Stomach (tissue), 9 donors: ENCODE data around the gene PANK4. TPM values are rescaled to one million over a fixed set of nuclear protein-coding genes. Genes with fewer than 3 reads are reported as not detected.
"Not testable (repeated sequence)": the region's sequence is repeated elsewhere in the genome, so short reads cannot be mapped to it uniquely, and the experiment has no call there.

Experiments
- DNase-seq, 2 donors: peaks; one replicate each; pipeline versions ENCODE4 v3.0.0 to v3.0.0-alpha.2; 2013 to 2019
- H3K27ac ChIP-seq, 5 donors: fragments of 200-600 bp in 4 of 5; sonication (generic) in 4 of 5; one replicate each; pipeline ENCODE4 v1.5.1; 2013 to 2019; ENCODE audit warnings: mild to moderate bottlenecking in 1 of 5, moderate library complexity in 1 of 5
- H3K27me3 ChIP-seq, 3 donors: fragments of 200-600 bp; sonication (generic); one replicate each; pipeline ENCODE4 v1.5.1; 2017 to 2019; ENCODE audit warnings: mixed run types in 1 of 3
- H3K36me3 ChIP-seq, 4 donors: fragments of 200-600 bp; sonication (generic); 1 replicate in 3 of 4; 2 replicates in 1 of 4; pipeline ENCODE4 v1.5.1; 2016 to 2019
- H3K4me1 ChIP-seq, 4 donors: fragments of 200-600 bp; sonication (generic); one replicate each; pipeline ENCODE4 v1.5.1; 2016 to 2019
- H3K4me3 ChIP-seq, 4 donors: fragments of 200-600 bp; sonication (generic) in 3 of 4; one replicate each; pipeline ENCODE4 v1.5.1; 2016 to 2019; ENCODE audit warnings: mild to moderate bottlenecking in 1 of 4
- H3K9me3 ChIP-seq, 4 donors: fragments of 200-600 bp; sonication (generic); one replicate each; pipeline ENCODE4 v1.5.1; 2016 to 2019
- EP300 ChIP-seq: sonication (generic); formaldehyde crosslinking; IDR thresholded peaks from one replicate; pipeline ENCODE4 v1.6.1; 2017; ENCODE audit warnings: antibody characterized with exemption
- POLR2A ChIP-seq, 4 donors: fragments of 450-650 bp; IDR thresholded peaks; one replicate each; pipeline ENCODE4 v1.6.1; 2016; ENCODE audit warnings: antibody characterized with exemption in 4 of 4, control low read depth in 2 of 4, mild to moderate bottlenecking in 1 of 4, moderate library complexity in 1 of 4
- POLR2AphosphoS5 ChIP-seq, 3 donors: sonication (generic); formaldehyde crosslinking; IDR thresholded peaks; one replicate each; pipeline ENCODE4 v1.6.1; 2016; ENCODE audit warnings: antibody characterized with exemption in 3 of 3
- WGBS, 5 donors: extraction: QIAGEN DNeasy Blood & Tissue Kit in 3 of 5; methylation state at CpG; one replicate each; pipeline versions ENCODE4 v1.1.5 to v1.1.7; 2013 to 2018; 5-methylcytosine and 5-hydroxymethylcytosine counted together
- intact Hi-C: fragments of 100-400 bp; cut with DNase I; formaldehyde crosslinking; loops from one replicate; pipeline ENCODE4 v1.15.1; 2023; ENCODE audit warnings: low total_unique reads
- polyA plus RNA-seq, 3 donors: library from polyadenylated mRNA; stranded (reverse); fragments of 200-250 nt; gene quantifications; one replicate each; pipeline ENCODE4 v1.2.3, GENCODE V29; 2013
- total RNA-seq, 5 donors: library from RNA; depleted of rRNA; stranded (reverse); fragments of >200 nt; gene quantifications; one replicate each; pipeline versions ENCODE4 v1.1.0 to v1.2.3, GENCODE V29; 2014 to 2016
- TF ChIP-seq, protein P1 (sequence below), 7 experiments: fragments of 450-650 bp in 4 of 7; fragments of 200-600 bp in 3 of 7; sonication (generic) in 3 of 7; IDR thresholded peaks; one replicate each; pipeline ENCODE4 v1.5.1; 2016 to 2019; ENCODE audit warnings: antibody characterized with exemption in 7 of 7, control low read depth in 2 of 7, mild to moderate bottlenecking in 1 of 7
- donor health status: healthy with polysubstance abuse.
- donor health status: Bipolar disorder and iron deficiency.
- donor health status: healthy.

PANK4 gene
- total and polyA plus RNA-seq, 8 donors, result 6.4 to 86.0 (median 19.5) TPM

DNA sequence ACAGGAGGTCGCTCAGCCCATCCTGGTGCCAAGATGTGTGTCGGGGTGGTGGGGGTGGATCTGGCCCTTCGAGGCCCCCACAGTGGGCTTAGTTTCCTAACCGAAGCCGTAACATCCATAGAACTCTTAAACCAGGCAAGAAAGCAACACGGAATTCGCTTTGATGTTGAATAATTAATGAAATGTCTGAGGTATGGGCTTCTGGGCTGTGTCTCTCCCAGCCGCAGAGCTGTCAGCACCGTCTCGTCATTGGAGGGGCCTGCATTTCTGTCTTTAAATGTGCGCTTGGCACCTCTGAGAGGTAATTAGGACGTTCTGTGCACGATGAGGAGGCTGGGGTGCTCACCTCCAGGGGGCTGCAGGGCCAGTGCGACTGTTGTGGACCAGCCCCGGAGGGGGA is 63.6 kb downstream of the PANK4 start:
- Histone ChIP-seq H3K9me3 (no peaks in the 10 kb centered on the region), H3K36me3 (no peaks in the 10 kb centered on the region), H3K4me3 (no peak overlapping the region), H3K27ac (no peak overlapping the region), H3K27me3 (peaks cover 18 to 87% (median 53%) of the 10 kb centered on the region in 3 donors), H3K4me1 (peaks cover 0 to 18% (median 11%) of the 10 kb centered on the region in 4 donors)
- WGBS, 5 donors, result 45 to 66% (median 55%) methylated on average over 13 to 15 of the region's 15 CpGs
- DNase-seq, result peak in 1 of 2 donors; percentile 30
- intact Hi-C loops, result no loop called here
- no peak for TF ChIP-seq POLR2A (IDR thresholded peaks at IDR 0.05)
- TF ChIP-seq, protein P1, sequence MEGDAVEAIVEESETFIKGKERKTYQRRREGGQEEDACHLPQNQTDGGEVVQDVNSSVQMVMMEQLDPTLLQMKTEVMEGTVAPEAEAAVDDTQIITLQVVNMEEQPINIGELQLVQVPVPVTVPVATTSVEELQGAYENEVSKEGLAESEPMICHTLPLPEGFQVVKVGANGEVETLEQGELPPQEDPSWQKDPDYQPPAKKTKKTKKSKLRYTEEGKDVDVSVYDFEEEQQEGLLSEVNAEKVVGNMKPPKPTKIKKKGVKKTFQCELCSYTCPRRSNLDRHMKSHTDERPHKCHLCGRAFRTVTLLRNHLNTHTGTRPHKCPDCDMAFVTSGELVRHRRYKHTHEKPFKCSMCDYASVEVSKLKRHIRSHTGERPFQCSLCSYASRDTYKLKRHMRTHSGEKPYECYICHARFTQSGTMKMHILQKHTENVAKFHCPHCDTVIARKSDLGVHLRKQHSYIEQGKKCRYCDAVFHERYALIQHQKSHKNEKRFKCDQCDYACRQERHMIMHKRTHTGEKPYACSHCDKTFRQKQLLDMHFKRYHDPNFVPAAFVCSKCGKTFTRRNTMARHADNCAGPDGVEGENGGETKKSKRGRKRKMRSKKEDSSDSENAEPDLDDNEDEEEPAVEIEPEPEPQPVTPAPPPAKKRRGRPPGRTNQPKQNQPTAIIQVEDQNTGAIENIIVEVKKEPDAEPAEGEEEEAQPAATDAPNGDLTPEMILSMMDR (IDR thresholded peaks at IDR 0.05), result no peak
- TF ChIP-seq EP300, result no peak
- TF ChIP-seq POLR2AphosphoS5 (IDR thresholded peaks at IDR 0.05), result no peak

DNA sequence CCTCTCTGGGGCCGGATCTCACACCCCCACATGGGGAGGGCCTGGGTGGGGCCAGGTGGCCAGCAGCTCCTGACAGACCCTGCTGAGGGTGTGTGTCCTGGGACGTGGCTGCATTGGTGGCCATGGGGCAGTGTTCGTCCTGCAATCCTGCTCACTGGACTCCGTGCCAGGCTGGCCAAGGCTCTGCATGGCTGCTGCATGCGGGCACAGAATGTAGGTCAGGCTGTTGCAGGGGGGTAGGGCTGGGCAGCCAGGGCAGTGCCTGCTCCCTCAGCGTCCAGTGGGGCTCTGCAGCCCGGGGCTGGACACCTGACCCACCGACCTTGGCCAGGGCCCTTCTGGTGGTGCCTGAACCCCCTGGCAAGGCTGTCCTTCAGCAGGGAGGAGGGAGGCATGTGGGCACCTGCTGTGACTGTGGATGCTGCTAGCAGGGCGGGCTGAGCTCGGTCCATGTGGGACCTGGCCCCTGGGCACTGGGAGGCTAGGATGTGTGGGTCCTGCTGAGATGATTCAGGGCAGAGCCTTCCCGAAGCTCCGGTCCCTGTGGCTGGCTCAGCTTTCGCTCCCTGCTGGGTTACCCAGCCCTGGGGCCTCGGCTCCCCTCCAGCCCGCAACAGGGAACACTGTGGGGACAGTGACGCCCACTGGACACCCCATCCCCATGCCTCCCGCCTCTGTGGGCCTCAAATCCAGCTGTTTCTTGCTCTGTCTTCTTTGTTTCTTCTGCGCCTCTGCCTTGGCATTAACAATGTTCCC is 65.2 kb downstream of the PANK4 start:
- H3K27ac ChIP-seq, result no peak overlapping the region
- DNase-seq, result no peak
- H3K9me3 ChIP-seq, result no peaks in the 10 kb centered on the region
- WGBS, 5 donors, result 62 to 82% (median 79%) methylated on average over 9 to 18 of the region's 18 CpGs
- TF ChIP-seq EP300 (no peak), POLR2A (IDR thresholded peaks at IDR 0.05) (no peak), POLR2AphosphoS5 (IDR thresholded peaks at IDR 0.05) (no peak)
- TF ChIP-seq, protein P1 (IDR thresholded peaks at IDR 0.05), result no peak
- no peak overlapping the region for H3K4me3 ChIP-seq
- intact Hi-C loops, result no loop called here
- H3K4me1 ChIP-seq, result peaks cover 0 to 7% (median 6%) of the 10 kb centered on the region in 4 donors
- H3K27me3 ChIP-seq, result peaks cover 7 to 85% (median 36%) of the 10 kb centered on the region in 3 donors
- no peaks in the 10 kb centered on the region for H3K36me3 ChIP-seq

DNA sequence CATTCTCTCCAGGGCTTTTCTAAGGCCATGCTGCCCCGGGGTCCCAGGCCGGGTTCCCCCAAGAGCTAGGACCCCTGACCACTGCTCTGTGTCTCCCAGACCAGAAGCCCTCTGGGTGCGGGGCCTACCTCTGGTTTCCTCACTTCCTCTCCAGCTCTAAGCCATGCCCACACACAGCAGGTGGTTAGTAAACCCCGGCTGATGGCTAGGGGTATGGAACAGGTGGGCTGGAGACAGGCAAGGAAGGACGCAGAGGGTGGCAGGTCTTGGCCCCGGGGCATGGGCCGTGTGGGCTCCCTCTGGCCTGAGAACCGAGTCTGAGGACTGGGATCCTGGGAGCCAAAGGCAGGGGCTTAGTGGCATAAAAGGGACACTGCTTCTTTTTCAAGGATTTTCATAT is 66.2 kb downstream of the PANK4 start:
- 64 to 72% (median 70%) methylated on average over 6 to 8 of the region's 8 CpGs for WGBS, 5 donors
- intact Hi-C loops, result no loop called here
- Histone ChIP-seq H3K36me3 (no peaks in the 10 kb centered on the region), H3K27me3 (peaks cover 3 to 85% (median 28%) of the 10 kb centered on the region in 3 donors), H3K4me3 (no peak overlapping the region), H3K9me3 (no peaks in the 10 kb centered on the region), H3K27ac (no peak overlapping the region), H3K4me1 (peaks cover 0 to 7% (median 6%) of the 10 kb centered on the region in 4 donors)
- no peak for DNase-seq
- TF ChIP-seq POLR2A (IDR thresholded peaks at IDR 0.05) (no peak), POLR2AphosphoS5 (IDR thresholded peaks at IDR 0.05) (no peak), EP300 (no peak)
- TF ChIP-seq, protein P1 (IDR thresholded peaks at IDR 0.05), result no peak

DNA sequence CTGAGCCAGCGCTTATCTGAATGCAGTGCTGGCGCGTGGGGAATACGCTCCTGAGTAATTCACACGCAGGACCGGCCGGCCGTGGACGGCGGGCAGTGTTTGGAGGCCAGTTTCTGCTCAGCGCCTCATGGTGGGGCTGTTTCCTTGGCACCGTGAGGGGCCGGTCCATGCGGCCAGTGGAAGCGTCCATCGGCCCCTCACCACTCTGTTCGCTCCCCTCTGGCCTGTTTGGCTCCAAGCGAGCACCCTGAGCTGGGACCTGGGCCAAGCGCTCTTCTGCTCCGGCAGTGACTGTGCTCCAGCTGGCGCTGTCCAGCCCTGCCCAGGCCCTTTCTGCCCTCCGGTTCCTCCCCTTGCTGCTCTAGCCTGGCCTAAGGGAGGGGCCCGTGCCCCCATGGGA is 66.6 kb downstream of the PANK4 start:
- intact Hi-C loops, result no loop called here

DNA sequence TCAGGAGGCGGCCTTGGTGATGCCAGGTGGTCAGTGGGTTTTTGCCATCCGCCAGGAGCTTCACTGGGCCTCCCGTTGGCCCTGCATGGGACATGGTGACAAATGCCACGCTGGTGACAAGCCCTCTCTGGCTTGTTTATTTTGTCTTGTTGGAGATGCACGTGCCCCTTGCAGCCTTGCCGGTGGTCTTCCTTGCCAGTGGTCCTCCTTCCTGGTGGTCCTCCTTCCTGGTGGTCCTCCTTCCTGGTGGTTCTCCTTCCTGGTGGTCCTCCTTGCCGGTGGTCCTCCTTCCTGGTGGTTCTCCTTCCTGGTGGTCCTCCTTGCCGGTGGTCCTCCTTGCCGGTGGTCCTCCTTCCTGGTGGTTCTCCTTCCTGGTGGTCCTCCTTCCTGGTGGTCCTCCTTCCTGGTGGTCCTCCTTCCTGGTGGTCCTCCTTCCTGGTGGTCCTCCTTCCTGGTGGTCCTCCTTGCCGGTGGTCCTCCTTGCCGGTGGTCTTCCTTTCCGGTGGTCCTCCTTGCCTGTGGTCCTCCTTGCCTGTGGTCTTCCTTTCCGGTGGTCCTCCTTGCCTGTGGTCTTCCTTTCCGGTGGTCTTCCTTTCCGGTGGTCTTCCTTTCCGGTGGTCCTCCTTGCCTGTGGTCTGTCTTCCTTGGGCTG is 67.2 kb downstream of the PANK4 start:
- WGBS, 5 donors, result 77 to 86% (median 79%) methylated on average over 14 to 16 of the region's 16 CpGs
- H3K4me3 ChIP-seq, H3K9me3 ChIP-seq, H3K27ac ChIP-seq, DNase-seq, intact Hi-C loops, H3K4me1 ChIP-seq, H3K36me3 ChIP-seq: not testable (repeated sequence)
- H3K27me3 ChIP-seq, result peaks cover 3 to 85% (median 18%) of the 10 kb centered on the region in 3 donors

More for the DNA sequence above, 66.6 kb downstream of the PANK4 start:
- Histone ChIP-seq H3K4me3 (no peak overlapping the region), H3K27ac (no peak overlapping the region), H3K4me1 (peaks cover 0 to 7% (median 6%) of the 10 kb centered on the region in 4 donors), H3K36me3 (no peaks in the 10 kb centered on the region), H3K9me3 (no peaks in the 10 kb centered on the region), H3K27me3 (peaks cover 3 to 85% (median 23%) of the 10 kb centered on the region in 3 donors)
- no peak for TF ChIP-seq EP300
- TF ChIP-seq, protein P1 (IDR thresholded peaks at IDR 0.05), result peak in 1 of 7 experiments; percentile 11
- TF ChIP-seq POLR2A (IDR thresholded peaks at IDR 0.05), result no peak
- WGBS, 5 donors, result 29 to 39% (median 38%) methylated on average over 8 to 23 of the region's 23 CpGs
- DNase-seq, result peak; percentile 38 to 79
